Mesenchymal stem cell (in vitro differentiated cells and primary cell): Measurements from ENCODE around the gene ZCCHC7.
A peak's percentile ranks its signal among the peaks of the same experiment; 100 is the strongest.
"Not testable (repeated sequence)": the region's sequence is repeated elsewhere in the genome, so short reads cannot be mapped to it uniquely, and the experiment has no call there.

Source experiments
- DNase-seq: peaks from one replicate; pipeline ENCODE4 v3.0.0-alpha.2; 2013
- H2AFZ ChIP-seq: one replicate; pipeline ENCODE4 v1.6.1; 2013; ENCODE audit warnings: low read depth, mild to moderate bottlenecking, control low read depth, inconsistent platforms, low read length, moderate library complexity
- H2AK5ac ChIP-seq: 2 replicates; pipeline ENCODE4 v1.6.1; 2013; ENCODE audit warnings: low read length, moderate library complexity, mild to moderate bottlenecking, inconsistent platforms; ENCODE audit not compliant: severe bottlenecking
- H2BK120ac ChIP-seq: one replicate; pipeline ENCODE4 v1.6.1; 2013; ENCODE audit warnings: low read depth, mild to moderate bottlenecking, inconsistent platforms, low read length, moderate library complexity
- H2BK12ac ChIP-seq, 2 experiments: one replicate each; pipeline ENCODE4 v1.6.1; 2013; ENCODE audit warnings: inconsistent platforms in 2 of 2, low read length in 2 of 2, mild to moderate bottlenecking in 2 of 2, moderate library complexity in 2 of 2, control low read depth in 1 of 2
- H2BK15ac ChIP-seq: one replicate; pipeline ENCODE4 v1.6.1; 2013; ENCODE audit warnings: mild to moderate bottlenecking, low read depth, inconsistent platforms; ENCODE audit not compliant: poor library complexity, severe bottlenecking
- H2BK5ac ChIP-seq: 2 replicates; pipeline ENCODE4 v1.6.1; 2013; ENCODE audit warnings: low read depth, mild to moderate bottlenecking, low read length, control low read depth, inconsistent platforms; ENCODE audit not compliant: poor library complexity, severe bottlenecking
- H3K14ac ChIP-seq, 2 experiments: one replicate each; pipeline ENCODE4 v1.6.1; 2013; ENCODE audit warnings: inconsistent platforms in 2 of 2, low read length in 2 of 2, control low read depth in 1 of 2, mild to moderate bottlenecking in 1 of 2, moderate library complexity in 1 of 2
- H3K18ac ChIP-seq, 2 experiments: one replicate each; pipeline ENCODE4 v1.6.1; 2013; ENCODE audit warnings: inconsistent platforms in 2 of 2, low read length in 2 of 2, control low read depth in 1 of 2, low read depth in 1 of 2, mild to moderate bottlenecking in 1 of 2
- H3K23ac ChIP-seq, 2 experiments: one replicate each; pipeline ENCODE4 v1.6.1; 2013; ENCODE audit warnings: inconsistent platforms in 2 of 2, low read length in 2 of 2, mild to moderate bottlenecking in 2 of 2, moderate library complexity in 2 of 2, control low read depth in 1 of 2
- H3K27ac ChIP-seq: 2 replicates; pipeline ENCODE4 v1.5.1; 2013; ENCODE audit warnings: mild to moderate bottlenecking, moderate library complexity, low read length, control low read depth, inconsistent platforms; ENCODE audit not compliant: poor library complexity, severe bottlenecking
- H3K27me3 ChIP-seq, 2 experiments: 2 replicates each; pipeline versions ENCODE4 v1.6.1 to v1.7.0; 2013; ENCODE audit warnings: low read length in 2 of 2, mild to moderate bottlenecking in 2 of 2, moderate library complexity in 2 of 2, control low read depth in 1 of 2, inconsistent platforms in 1 of 2; ENCODE audit not compliant: control insufficient read depth in 1 of 2, insufficient read depth in 1 of 2
- H3K36me3 ChIP-seq, 2 experiments: 2 replicates each; pipeline versions ENCODE4 v1.6.1 to v1.7.0; 2013; ENCODE audit warnings: low read length in 2 of 2, control low read depth in 1 of 2, inconsistent platforms in 1 of 2, low read depth in 1 of 2, mild to moderate bottlenecking in 1 of 2; ENCODE audit not compliant: insufficient read depth in 2 of 2, control insufficient read depth in 1 of 2
- H3K4ac ChIP-seq, 2 experiments: one replicate each; pipeline ENCODE4 v1.6.1; 2013; ENCODE audit warnings: inconsistent platforms in 2 of 2, low read length in 2 of 2, mild to moderate bottlenecking in 2 of 2, moderate library complexity in 2 of 2, control low read depth in 1 of 2, low read depth in 1 of 2
- H3K4me1 ChIP-seq: 2 replicates; pipeline ENCODE4 v1.6.1; 2013; ENCODE audit warnings: low read depth, low read length, control low read depth; ENCODE audit not compliant: control insufficient read depth, insufficient read depth
- H3K4me2 ChIP-seq: 2 replicates; pipeline ENCODE4 v1.6.1; 2013; ENCODE audit warnings: low read length, mild to moderate bottlenecking, inconsistent platforms; ENCODE audit not compliant: poor library complexity, severe bottlenecking
- H3K4me3 ChIP-seq, 2 experiments: 2 replicates each; pipeline versions ENCODE4 v1.5.1 to v1.7.0; 2013; ENCODE audit warnings: low read length in 2 of 2, mild to moderate bottlenecking in 2 of 2, control low read depth in 1 of 2, low read depth in 1 of 2; ENCODE audit not compliant: insufficient read depth in 1 of 2
- H3K79me1 ChIP-seq: replicated peaks from 2 replicates; pipeline ENCODE4 v1.6.1; 2013; ENCODE audit warnings: mild to moderate bottlenecking, control low read depth, low read length, inconsistent platforms; ENCODE audit not compliant: poor library complexity, severe bottlenecking
- H3K9ac ChIP-seq: 2 replicates; pipeline ENCODE4 v1.7.0; 2013; ENCODE audit warnings: mild to moderate bottlenecking, low read length, moderate library complexity
- H3K9me3 ChIP-seq: 2 replicates; pipeline ENCODE4 v1.7.0; 2013; ENCODE audit warnings: mild to moderate bottlenecking, low read length; ENCODE audit not compliant: control insufficient read depth
- H4K8ac ChIP-seq: one replicate; pipeline ENCODE4 v1.6.1; 2013; ENCODE audit warnings: inconsistent platforms, mild to moderate bottlenecking, low read length, moderate library complexity
- H4K91ac ChIP-seq: one replicate; pipeline ENCODE4 v1.6.1; 2013; ENCODE audit warnings: mild to moderate bottlenecking, low read length, inconsistent platforms
- WGBS: methylation state at CpG from one replicate; pipeline ENCODE4 v1.1.7; 2013; ENCODE audit warnings: mixed read lengths; 5-methylcytosine and 5-hydroxymethylcytosine counted together

Gene ZCCHC7

GRCh38 chr9:37187713-37188439 lies 67.5 kb downstream of the ZCCHC7 start:
- Histone ChIP-seq H3K9ac (peak overlapping the region; percentile 13), H2BK12ac (no peak overlapping the region), H3K18ac (no peak overlapping the region), H2BK15ac (no peak overlapping the region), H2AFZ (no peak overlapping the region), H2BK5ac (no peak overlapping the region), H3K23ac (no peak overlapping the region), H3K79me1 (peaks cover 12% of the 10 kb centered on the region), H4K8ac (no peak overlapping the region), H3K9me3 (no peaks in the 10 kb centered on the region), H3K4me2 (no peak overlapping the region), H3K27ac (no peak overlapping the region), H2AK5ac (no peak overlapping the region), H3K36me3 (peaks cover 3 to 22% of the 10 kb centered on the region in 2 experiments), H3K4ac (no peak overlapping the region), H2BK120ac (no peak overlapping the region), H4K91ac (no peak overlapping the region), H3K4me1 (peaks cover 3% of the 10 kb centered on the region), H3K4me3 (no peak overlapping the region), H3K14ac (no peak overlapping the region), H3K27me3 (no peaks in the 10 kb centered on the region)
- no peak for DNase-seq
- 100% methylated on average over 2 of the region's 5 CpGs for WGBS

- 98% methylated on average over 7 of the region's 13 CpGs for WGBS
- H2BK120ac ChIP-seq, H3K4ac ChIP-seq, H3K4me2 ChIP-seq, H3K9ac ChIP-seq, H2BK5ac ChIP-seq, DNase-seq, H3K27me3 ChIP-seq, H2BK15ac ChIP-seq, H3K9me3 ChIP-seq, H2AFZ ChIP-seq, H3K23ac ChIP-seq, H3K27ac ChIP-seq, H2AK5ac ChIP-seq, H3K14ac ChIP-seq, H2BK12ac ChIP-seq, H3K4me1 ChIP-seq, H3K18ac ChIP-seq, H4K91ac ChIP-seq, H3K4me3 ChIP-seq, H3K79me1 ChIP-seq, H4K8ac ChIP-seq: not testable (repeated sequence)
- peaks cover 3 to 25% of the 10 kb centered on the region in 2 experiments for H3K36me3 ChIP-seq
These were observed 70.4 kb downstream of the ZCCHC7 start for GRCh38 chr9:37190739-37191138.

GRCh38 chr9:37191403-37192089 lies 71.2 kb downstream of the ZCCHC7 start:
- no peak overlapping the region for H3K14ac ChIP-seq
- H3K36me3 ChIP-seq = peaks cover 3 to 25% of the 10 kb centered on the region in 2 experiments
- peaks cover 8% of the 10 kb centered on the region for H3K79me1 ChIP-seq
- H3K27ac ChIP-seq = no peak overlapping the region
- H2AFZ ChIP-seq = no peak overlapping the region
- H3K27me3 ChIP-seq = no peaks in the 10 kb centered on the region
- peak overlapping the region; percentile 31 for H2BK5ac ChIP-seq
- no peak overlapping the region for H4K8ac ChIP-seq
- no peak overlapping the region for H3K4ac ChIP-seq
- H2BK12ac ChIP-seq = no peak overlapping the region
- DNase-seq = no peak
- no peak overlapping the region for H3K18ac ChIP-seq
- H2AK5ac ChIP-seq = no peak overlapping the region
- peaks cover 3% of the 10 kb centered on the region for H3K4me1 ChIP-seq
- no peak overlapping the region for H3K9ac ChIP-seq
- no peaks in the 10 kb centered on the region for H3K9me3 ChIP-seq
- H2BK15ac ChIP-seq = no peak overlapping the region
- 78% methylated on average over 3 of the region's 4 CpGs for WGBS
- no peak overlapping the region for H3K4me2 ChIP-seq
- H4K91ac ChIP-seq = no peak overlapping the region
- no peak overlapping the region for H3K23ac ChIP-seq
- no peak overlapping the region for H3K4me3 ChIP-seq
- no peak overlapping the region for H2BK120ac ChIP-seq

DNA sequence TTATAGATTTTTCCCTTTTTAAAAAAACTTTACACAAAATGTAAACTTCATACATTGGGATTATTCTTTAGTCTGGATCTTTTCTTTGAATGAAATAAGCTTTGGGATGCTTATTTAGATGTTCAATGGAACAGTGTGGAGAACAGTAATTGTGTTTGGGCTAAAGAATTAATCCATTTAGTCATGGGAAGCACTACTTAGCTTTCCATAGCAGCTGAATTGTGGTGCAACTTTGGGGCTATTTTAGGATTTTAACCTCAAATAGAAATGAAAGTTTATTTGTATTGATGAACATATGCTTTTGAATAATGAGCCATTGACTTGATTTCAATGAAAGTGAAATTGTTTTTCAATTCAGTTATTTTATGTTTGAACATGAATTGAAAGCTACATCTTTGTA lies 72.4 kb downstream of the ZCCHC7 start:
- H2AFZ ChIP-seq = no peak overlapping the region
- no peak overlapping the region for H3K27ac ChIP-seq
- H4K91ac ChIP-seq = no peak overlapping the region
- H2BK12ac ChIP-seq = no peak overlapping the region
- H3K23ac ChIP-seq = no peak overlapping the region
- H3K18ac ChIP-seq = no peak overlapping the region
- no peak overlapping the region for H3K4ac ChIP-seq
- H3K9ac ChIP-seq = no peak overlapping the region
- no peak overlapping the region for H2BK120ac ChIP-seq
- H3K36me3 ChIP-seq = peaks cover 3 to 25% of the 10 kb centered on the region in 2 experiments
- H2BK15ac ChIP-seq = no peak overlapping the region
- peaks cover 5% of the 10 kb centered on the region for H3K79me1 ChIP-seq
- H4K8ac ChIP-seq = no peak overlapping the region
- no peaks in the 10 kb centered on the region for H3K27me3 ChIP-seq
- H3K9me3 ChIP-seq = no peaks in the 10 kb centered on the region
- no peak overlapping the region for H2BK5ac ChIP-seq
- H2AK5ac ChIP-seq = no peak overlapping the region
- no peak overlapping the region for H3K14ac ChIP-seq
- H3K4me2 ChIP-seq = no peak overlapping the region
- DNase-seq = no peak
- H3K4me1 ChIP-seq = peaks cover 2% of the 10 kb centered on the region
- no peak overlapping the region for H3K4me3 ChIP-seq
